Measurements from ENCODE around the gene ABL2.
A peak's percentile ranks its signal among the peaks of the same experiment; 100 is the strongest.
"Not testable (repeated sequence)": the region's sequence is repeated elsewhere in the genome, so short reads cannot be mapped to it uniquely, and the experiment has no call there.

ABL2 gene

DNA sequence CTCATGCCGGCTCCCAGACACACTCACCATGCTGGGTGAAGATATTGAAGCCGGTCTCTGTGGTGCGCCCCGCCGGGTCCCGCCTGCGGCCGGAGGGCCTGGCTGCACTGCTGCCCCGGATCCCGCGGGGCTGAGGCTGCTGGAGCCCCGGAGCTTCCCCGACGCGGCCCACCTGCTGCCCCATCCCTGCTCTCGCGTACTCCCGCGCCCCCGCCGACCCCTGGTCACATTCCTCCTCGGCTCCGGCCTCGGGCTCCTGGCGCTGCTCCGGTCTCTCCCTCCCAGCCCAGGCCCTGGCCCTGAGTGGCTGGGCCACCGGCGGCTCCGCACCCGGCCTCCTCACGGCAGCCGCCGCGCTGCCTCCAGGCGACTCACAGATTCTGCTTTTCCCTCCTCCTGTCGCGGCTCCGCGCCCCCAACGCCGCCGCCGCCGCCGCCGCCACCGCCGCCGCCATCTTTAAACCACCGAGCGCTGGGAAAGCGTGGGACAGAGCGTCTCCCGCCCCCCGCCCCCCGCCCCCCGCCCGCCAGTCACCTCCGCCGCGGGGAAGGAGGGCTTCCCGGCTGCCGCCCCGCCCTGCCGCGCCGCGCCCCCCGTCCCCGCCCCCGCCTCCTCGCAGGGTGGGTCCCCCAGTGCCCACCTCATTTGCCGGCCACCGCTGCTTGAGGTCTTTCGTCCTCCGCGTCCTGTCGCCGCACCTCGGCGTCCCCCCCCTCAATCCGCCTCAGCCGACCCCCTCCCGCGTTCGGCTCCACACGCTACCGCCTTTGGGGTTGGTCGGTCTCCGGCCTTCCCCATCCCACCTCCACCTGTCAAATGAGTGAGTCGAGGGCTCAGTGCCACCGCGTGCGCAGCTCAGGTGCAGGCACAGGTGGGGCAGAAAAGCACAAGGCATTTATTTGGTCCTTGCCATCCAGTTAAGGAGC is at the start of gene ABL2:
Gene ABL2, minus strand, starts transcription at position 464 of the 927 bp plus-strand sequence. Its CDS starts 280 bp downstream, at position 184.
- peaks cover 21 to 22% of the 10 kb centered on the region in 2 donors for H3K4me1 ChIP-seq (ENCODE audit: control insufficient read depth in 1 of 2, insufficient read depth in 2 of 2, low read length in 2 of 2)
- H3K36me3 ChIP-seq (ENCODE audit: control insufficient read depth in 1 of 2, insufficient read depth in 2 of 2, low read length in 2 of 2): no peaks in the 10 kb centered on the region
- peak within 1 kb of the TSS; percentile 65 to 93 for H3K4me3 ChIP-seq (ENCODE audit: low read depth in 1 of 2, low read length in 2 of 2)
- H3K9me3 ChIP-seq (ENCODE audit: control insufficient read depth in 1 of 2, low read length in 2 of 2): no peaks in the 10 kb centered on the region
- H3K27me3 ChIP-seq (ENCODE audit: control insufficient read depth in 1 of 2, insufficient read depth in 2 of 2, low read length in 2 of 2): no peaks in the 10 kb centered on the region
- peak within 1 kb of the TSS; percentile 36 to 69 for H3K9ac ChIP-seq (ENCODE audit: low read depth in 1 of 2, low read length in 2 of 2)
- H3K27ac ChIP-seq (ENCODE audit: low read depth, low read length): peak within 1 kb of the TSS; percentile 60

DNA sequence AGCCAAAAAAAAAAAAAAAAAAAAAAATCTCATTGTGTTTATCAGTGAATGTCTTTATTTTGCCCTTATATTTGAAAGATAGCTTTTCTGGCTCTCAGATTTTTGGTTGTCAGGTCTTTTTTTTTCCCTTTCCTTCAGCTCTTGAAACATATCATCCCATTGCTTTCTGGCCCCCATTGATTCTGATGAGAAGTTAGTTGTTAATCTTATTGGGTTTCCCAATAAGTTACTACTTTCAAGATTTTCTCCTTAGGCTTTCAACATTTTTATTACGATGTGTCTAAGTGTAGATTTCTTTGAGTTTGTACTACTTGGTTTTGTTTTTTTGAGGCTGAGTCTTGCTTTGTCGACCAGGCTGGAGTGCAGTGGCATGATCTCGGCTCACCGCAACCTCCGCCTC is 49.4 kb upstream of the ABL2 start:
- Histone ChIP-seq H3K4me3 (ENCODE audit: low read depth in 1 of 2, low read length in 2 of 2) (no peak overlapping the region), H3K4me1 (ENCODE audit: control insufficient read depth in 1 of 2, insufficient read depth in 2 of 2, low read length in 2 of 2) (no peaks in the 10 kb centered on the region), H3K27ac (ENCODE audit: low read depth, low read length) (no peak overlapping the region), H3K9ac (ENCODE audit: low read depth in 1 of 2, low read length in 2 of 2) (no peak overlapping the region), H3K27me3 (ENCODE audit: control insufficient read depth in 1 of 2, insufficient read depth in 2 of 2, low read length in 2 of 2) (no peaks in the 10 kb centered on the region), H3K36me3 (ENCODE audit: control insufficient read depth in 1 of 2, insufficient read depth in 2 of 2, low read length in 2 of 2) (no peaks in the 10 kb centered on the region), H3K9me3 (ENCODE audit: control insufficient read depth in 1 of 2, low read length in 2 of 2) (peaks cover 0 to 9% of the 10 kb centered on the region in 2 donors)

DNA sequence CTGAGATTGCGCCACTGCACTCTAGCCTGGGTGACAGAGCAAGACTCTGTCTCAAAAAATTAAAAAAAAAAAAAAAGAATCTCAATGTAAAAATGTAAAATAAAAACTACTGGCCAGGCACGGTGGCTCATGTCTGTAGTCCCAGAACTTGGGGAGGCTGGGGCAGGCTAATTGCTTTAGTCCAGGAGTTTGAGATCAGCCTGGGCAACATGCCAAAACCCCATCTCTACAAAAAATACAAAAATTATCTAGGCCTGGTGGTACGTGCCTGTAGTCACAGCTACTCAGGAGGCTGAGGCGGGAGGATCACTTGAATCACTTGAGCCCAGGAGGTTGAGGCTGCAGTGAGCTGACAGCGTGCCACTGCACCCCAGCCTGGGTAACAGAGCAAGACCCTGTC is 44.9 kb upstream of the ABL2 start:
- not testable (repeated sequence) for H3K9ac ChIP-seq (ENCODE audit: low read depth in 1 of 2, low read length in 2 of 2); H3K9me3 ChIP-seq (ENCODE audit: control insufficient read depth in 1 of 2, low read length in 2 of 2); H3K27me3 ChIP-seq (ENCODE audit: control insufficient read depth in 1 of 2, insufficient read depth in 2 of 2, low read length in 2 of 2); H3K36me3 ChIP-seq (ENCODE audit: control insufficient read depth in 1 of 2, insufficient read depth in 2 of 2, low read length in 2 of 2); H3K4me3 ChIP-seq (ENCODE audit: low read depth in 1 of 2, low read length in 2 of 2); H3K4me1 ChIP-seq (ENCODE audit: control insufficient read depth in 1 of 2, insufficient read depth in 2 of 2, low read length in 2 of 2); H3K27ac ChIP-seq (ENCODE audit: low read depth, low read length)

DNA sequence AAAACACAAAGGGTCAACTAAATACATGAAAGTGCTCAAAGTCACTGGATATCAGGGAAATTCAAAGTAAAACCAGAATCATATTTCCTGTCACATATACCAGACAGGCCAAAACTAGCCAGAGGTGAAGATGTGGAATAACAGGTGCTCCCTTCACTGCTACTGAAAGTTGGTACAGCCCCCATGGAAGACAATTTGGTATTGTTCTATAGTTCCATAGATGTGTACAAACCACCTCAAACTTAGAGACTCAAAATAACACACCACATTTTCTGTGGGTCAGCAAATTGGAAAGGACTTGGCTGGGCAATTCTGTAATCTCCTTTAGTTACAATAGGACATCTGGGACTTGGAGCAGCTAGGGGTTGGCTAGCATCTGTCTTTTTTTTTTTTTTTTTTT is 39.6 kb upstream of the ABL2 start:
- Histone ChIP-seq H3K9me3 (ENCODE audit: control insufficient read depth in 1 of 2, low read length in 2 of 2) (no peaks in the 10 kb centered on the region), H3K4me3 (ENCODE audit: low read depth in 1 of 2, low read length in 2 of 2) (no peak overlapping the region), H3K27ac (ENCODE audit: low read depth, low read length) (no peak overlapping the region), H3K9ac (ENCODE audit: low read depth in 1 of 2, low read length in 2 of 2) (no peak overlapping the region), H3K27me3 (ENCODE audit: control insufficient read depth in 1 of 2, insufficient read depth in 2 of 2, low read length in 2 of 2) (no peaks in the 10 kb centered on the region), H3K4me1 (ENCODE audit: control insufficient read depth in 1 of 2, insufficient read depth in 2 of 2, low read length in 2 of 2) (no peaks in the 10 kb centered on the region), H3K36me3 (ENCODE audit: control insufficient read depth in 1 of 2, insufficient read depth in 2 of 2, low read length in 2 of 2) (no peaks in the 10 kb centered on the region)

DNA sequence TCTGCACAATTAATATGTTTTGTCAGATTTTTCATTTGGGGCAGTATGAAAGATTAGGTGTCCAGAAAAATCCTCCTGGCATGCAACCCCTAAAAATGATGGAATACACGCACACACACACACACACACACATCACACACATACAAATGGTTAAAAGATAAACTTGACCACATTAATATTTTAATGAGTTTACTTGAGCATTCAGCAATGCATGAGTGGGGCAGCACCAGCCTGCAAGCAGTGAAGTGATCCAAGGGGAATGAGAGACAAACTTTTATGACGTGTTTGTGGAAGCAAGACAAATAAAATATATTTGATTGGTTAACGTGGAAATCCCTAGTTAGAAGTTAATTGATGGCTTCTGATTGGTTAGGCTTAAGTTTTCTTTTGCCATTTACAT is 35.0 kb upstream of the ABL2 start:
- Histone ChIP-seq H3K4me1 (ENCODE audit: control insufficient read depth in 1 of 2, insufficient read depth in 2 of 2, low read length in 2 of 2) (no peaks in the 10 kb centered on the region), H3K9me3 (ENCODE audit: control insufficient read depth in 1 of 2, low read length in 2 of 2) (no peaks in the 10 kb centered on the region), H3K27me3 (ENCODE audit: control insufficient read depth in 1 of 2, insufficient read depth in 2 of 2, low read length in 2 of 2) (no peaks in the 10 kb centered on the region), H3K9ac (ENCODE audit: low read depth in 1 of 2, low read length in 2 of 2) (no peak overlapping the region), H3K27ac (ENCODE audit: low read depth, low read length) (no peak overlapping the region), H3K36me3 (ENCODE audit: control insufficient read depth in 1 of 2, insufficient read depth in 2 of 2, low read length in 2 of 2) (no peaks in the 10 kb centered on the region), H3K4me3 (ENCODE audit: low read depth in 1 of 2, low read length in 2 of 2) (no peak overlapping the region)

DNA sequence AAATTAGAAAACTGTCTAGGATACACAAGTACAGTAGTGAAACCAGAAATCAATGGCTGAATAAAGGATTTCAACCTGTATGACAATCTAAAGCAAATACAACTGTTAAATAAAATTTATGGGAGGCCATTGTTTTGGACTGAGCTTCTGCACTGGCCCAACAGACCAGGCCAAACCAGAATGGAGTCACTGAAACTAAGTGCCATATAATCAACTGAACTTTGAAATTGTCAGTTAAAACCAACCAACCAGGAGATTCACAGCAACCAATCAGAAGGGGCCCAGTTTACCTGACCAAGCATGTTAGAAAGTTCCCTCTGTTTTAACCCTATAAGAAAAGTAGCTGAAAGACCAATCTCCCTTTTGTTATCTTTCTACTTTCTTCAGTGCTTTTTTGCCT is 33.6 kb upstream of the ABL2 start:
- H3K27me3 ChIP-seq (ENCODE audit: control insufficient read depth in 1 of 2, insufficient read depth in 2 of 2, low read length in 2 of 2): no peaks in the 10 kb centered on the region
- H3K4me3 ChIP-seq (ENCODE audit: low read depth in 1 of 2, low read length in 2 of 2): no peak overlapping the region
- no peaks in the 10 kb centered on the region for H3K4me1 ChIP-seq (ENCODE audit: control insufficient read depth in 1 of 2, insufficient read depth in 2 of 2, low read length in 2 of 2)
- no peaks in the 10 kb centered on the region for H3K9me3 ChIP-seq (ENCODE audit: control insufficient read depth in 1 of 2, low read length in 2 of 2)
- H3K27ac ChIP-seq (ENCODE audit: low read depth, low read length): no peak overlapping the region
- no peak overlapping the region for H3K9ac ChIP-seq (ENCODE audit: low read depth in 1 of 2, low read length in 2 of 2)
- H3K36me3 ChIP-seq (ENCODE audit: control insufficient read depth in 1 of 2, insufficient read depth in 2 of 2, low read length in 2 of 2): no peaks in the 10 kb centered on the region

DNA sequence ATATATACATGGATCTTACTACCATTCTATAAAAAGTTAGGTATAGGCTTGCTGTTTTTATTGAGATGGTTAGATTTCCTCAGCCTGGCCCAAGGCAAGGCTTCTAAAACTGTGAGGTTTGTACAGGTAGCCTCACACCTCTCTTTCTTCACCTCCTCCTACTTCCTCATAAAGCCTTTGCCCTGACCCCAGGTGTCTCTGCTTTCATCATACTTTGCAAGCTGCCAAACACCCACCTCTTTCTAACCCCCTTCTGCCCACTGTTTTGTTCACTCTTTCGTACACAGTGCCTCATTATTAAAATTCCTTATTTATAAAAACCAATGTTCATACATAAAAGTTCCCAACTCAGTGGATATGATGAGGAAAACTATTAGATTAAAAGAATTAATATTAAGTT is 32.7 kb upstream of the ABL2 start:
- Histone ChIP-seq H3K9me3 (ENCODE audit: control insufficient read depth in 1 of 2, low read length in 2 of 2) (no peaks in the 10 kb centered on the region), H3K27me3 (ENCODE audit: control insufficient read depth in 1 of 2, insufficient read depth in 2 of 2, low read length in 2 of 2) (no peaks in the 10 kb centered on the region), H3K4me1 (ENCODE audit: control insufficient read depth in 1 of 2, insufficient read depth in 2 of 2, low read length in 2 of 2) (no peaks in the 10 kb centered on the region), H3K4me3 (ENCODE audit: low read depth in 1 of 2, low read length in 2 of 2) (no peak overlapping the region), H3K27ac (ENCODE audit: low read depth, low read length) (no peak overlapping the region), H3K9ac (ENCODE audit: low read depth in 1 of 2, low read length in 2 of 2) (no peak overlapping the region), H3K36me3 (ENCODE audit: control insufficient read depth in 1 of 2, insufficient read depth in 2 of 2, low read length in 2 of 2) (no peaks in the 10 kb centered on the region)

DNA sequence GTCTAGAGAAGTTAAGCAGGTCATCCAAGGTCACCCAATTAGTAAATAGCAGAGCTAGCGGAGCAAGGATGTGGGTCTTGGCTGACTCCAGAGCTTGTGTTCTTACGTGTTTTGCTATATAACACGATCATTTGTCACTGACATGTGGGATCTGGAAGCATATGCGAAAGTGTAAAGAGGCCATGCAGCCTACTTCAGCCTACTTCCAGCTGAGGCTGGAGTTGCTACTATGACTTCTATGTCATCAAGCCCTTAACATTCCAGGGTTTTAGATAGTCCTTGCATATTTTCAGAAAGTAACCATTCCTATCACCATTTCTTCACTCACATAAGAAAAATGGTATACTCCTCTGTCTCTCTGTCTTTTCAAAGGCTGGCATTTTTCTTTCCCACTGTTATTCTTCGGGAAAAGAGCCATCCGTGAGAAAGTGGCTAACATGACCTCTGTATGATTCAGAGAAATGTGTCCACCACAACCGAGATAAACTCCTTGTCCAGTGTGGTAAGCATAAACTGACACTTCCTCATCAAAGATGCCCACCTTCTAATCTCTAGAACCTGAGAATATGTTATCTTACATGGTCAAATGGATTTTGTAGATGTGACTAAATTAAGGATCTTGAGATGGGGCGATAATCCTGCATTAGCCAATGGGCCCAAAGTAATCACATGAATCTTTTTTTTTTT is 24.0 kb upstream of the ABL2 start:
- Histone ChIP-seq H3K9ac (ENCODE audit: low read depth in 1 of 2, low read length in 2 of 2) (no peak overlapping the region), H3K4me1 (ENCODE audit: control insufficient read depth in 1 of 2, insufficient read depth in 2 of 2, low read length in 2 of 2) (no peaks in the 10 kb centered on the region), H3K27ac (ENCODE audit: low read depth, low read length) (no peak overlapping the region), H3K4me3 (ENCODE audit: low read depth in 1 of 2, low read length in 2 of 2) (no peak overlapping the region), H3K36me3 (ENCODE audit: control insufficient read depth in 1 of 2, insufficient read depth in 2 of 2, low read length in 2 of 2) (no peaks in the 10 kb centered on the region), H3K9me3 (ENCODE audit: control insufficient read depth in 1 of 2, low read length in 2 of 2) (no peaks in the 10 kb centered on the region), H3K27me3 (ENCODE audit: control insufficient read depth in 1 of 2, insufficient read depth in 2 of 2, low read length in 2 of 2) (no peaks in the 10 kb centered on the region)

DNA sequence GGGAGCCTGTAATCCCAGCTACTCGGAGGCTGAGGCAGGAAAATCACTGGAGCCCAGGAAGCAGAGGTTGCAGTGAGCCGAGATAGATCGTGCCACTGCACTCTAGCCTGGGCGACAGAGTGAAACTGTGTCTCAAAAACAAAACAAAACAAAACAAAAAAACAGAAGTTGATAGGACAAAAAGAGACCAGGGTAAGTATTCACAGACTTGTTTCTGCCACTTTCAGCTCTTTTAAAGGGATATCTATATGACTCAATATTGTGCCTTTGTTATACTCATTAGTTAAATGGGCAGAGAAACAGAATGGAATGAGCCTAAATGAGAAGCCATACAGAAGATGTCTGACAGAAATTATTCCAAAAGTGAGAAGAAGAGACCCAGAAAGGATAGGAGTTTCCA is 23.1 kb upstream of the ABL2 start:
- Histone ChIP-seq H3K4me1 (ENCODE audit: control insufficient read depth in 1 of 2, insufficient read depth in 2 of 2, low read length in 2 of 2) (no peaks in the 10 kb centered on the region), H3K4me3 (ENCODE audit: low read depth in 1 of 2, low read length in 2 of 2) (no peak overlapping the region), H3K27ac (ENCODE audit: low read depth, low read length) (no peak overlapping the region), H3K9ac (ENCODE audit: low read depth in 1 of 2, low read length in 2 of 2) (no peak overlapping the region), H3K36me3 (ENCODE audit: control insufficient read depth in 1 of 2, insufficient read depth in 2 of 2, low read length in 2 of 2) (no peaks in the 10 kb centered on the region), H3K9me3 (ENCODE audit: control insufficient read depth in 1 of 2, low read length in 2 of 2) (no peaks in the 10 kb centered on the region), H3K27me3 (ENCODE audit: control insufficient read depth in 1 of 2, insufficient read depth in 2 of 2, low read length in 2 of 2) (no peaks in the 10 kb centered on the region)

DNA sequence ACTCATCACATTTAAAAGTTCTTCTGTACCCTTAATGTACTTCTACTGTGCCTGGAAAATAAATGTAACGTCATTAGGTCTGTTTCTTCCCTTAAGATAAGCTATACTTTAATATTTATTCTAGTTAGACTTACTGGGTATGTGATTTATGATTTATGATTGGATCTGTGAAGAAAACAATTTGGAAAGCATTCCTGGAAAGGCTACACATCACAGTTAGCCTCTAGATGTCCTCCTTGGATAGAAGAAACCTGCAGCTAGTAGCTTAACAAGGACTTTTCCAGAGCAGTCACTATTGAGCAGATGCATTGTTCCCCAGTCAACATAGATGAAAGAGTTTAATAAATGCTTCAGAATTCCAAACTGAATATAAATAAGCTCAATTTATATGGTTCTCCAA is 22.2 kb upstream of the ABL2 start:
- Histone ChIP-seq H3K4me1 (ENCODE audit: control insufficient read depth in 1 of 2, insufficient read depth in 2 of 2, low read length in 2 of 2) (no peaks in the 10 kb centered on the region), H3K27me3 (ENCODE audit: control insufficient read depth in 1 of 2, insufficient read depth in 2 of 2, low read length in 2 of 2) (no peaks in the 10 kb centered on the region), H3K9me3 (ENCODE audit: control insufficient read depth in 1 of 2, low read length in 2 of 2) (no peaks in the 10 kb centered on the region), H3K27ac (ENCODE audit: low read depth, low read length) (no peak overlapping the region), H3K4me3 (ENCODE audit: low read depth in 1 of 2, low read length in 2 of 2) (no peak overlapping the region), H3K9ac (ENCODE audit: low read depth in 1 of 2, low read length in 2 of 2) (no peak overlapping the region), H3K36me3 (ENCODE audit: control insufficient read depth in 1 of 2, insufficient read depth in 2 of 2, low read length in 2 of 2) (no peaks in the 10 kb centered on the region)
